NCI-H1048 (cell line): ENCODE data around the gene PRRX2.
"Not testable (repeated sequence)": the region's sequence is repeated elsewhere in the genome, so short reads cannot be mapped to it uniquely, and the experiment has no call there.

Experiments used
- DNase-seq: peaks from one replicate; lab custom pipeline; 2025; lab: John Stamatoyannopoulos, UW

Gene PRRX2

DNA sequence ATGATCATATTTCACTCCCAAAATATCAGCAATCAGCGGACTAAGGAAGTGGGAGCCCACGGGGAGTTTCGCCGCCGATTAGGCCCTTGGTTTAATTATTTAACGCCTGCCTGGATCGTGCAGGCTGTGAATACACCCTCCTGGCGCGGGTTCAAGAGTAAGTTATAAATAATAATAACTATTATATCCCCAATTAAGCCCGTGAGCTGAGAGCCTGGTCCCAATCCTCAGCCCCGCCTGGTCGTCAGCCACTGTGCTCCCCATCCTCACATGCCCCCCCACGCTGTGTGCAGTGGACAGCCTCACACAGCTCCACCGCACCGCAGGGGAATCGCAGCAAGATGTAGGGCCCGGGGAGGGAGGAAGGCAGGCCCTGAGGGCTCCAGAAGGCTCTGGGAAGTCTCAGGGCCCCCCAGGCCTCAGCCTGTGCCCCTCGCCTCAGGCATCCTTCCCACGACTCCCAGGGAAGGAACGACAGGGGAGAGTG lies 10.8 kb upstream of the PRRX2 start:
- DNase-seq: no peak

DNA sequence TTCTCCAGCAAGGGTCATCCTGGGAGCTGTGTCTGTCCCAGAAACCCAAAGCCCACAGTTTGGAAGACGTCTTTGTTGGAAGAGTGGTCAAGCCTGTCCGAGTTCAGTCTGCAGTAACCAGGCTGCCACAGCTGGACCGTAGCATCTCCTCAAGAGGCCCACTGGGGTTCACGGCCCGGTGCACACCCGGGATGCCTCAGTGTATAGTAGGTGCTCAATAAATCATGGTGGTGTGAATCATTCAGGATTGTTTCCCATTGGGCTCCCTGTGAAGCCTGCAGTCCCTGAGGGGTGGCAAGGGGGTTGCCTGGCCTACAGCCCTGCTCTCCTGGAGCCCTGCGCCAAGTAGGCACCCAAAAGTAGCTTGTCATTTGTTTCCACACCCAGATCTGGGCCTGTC lies 10.3 kb upstream of the PRRX2 start:
- DNase-seq: no peak

DNA sequence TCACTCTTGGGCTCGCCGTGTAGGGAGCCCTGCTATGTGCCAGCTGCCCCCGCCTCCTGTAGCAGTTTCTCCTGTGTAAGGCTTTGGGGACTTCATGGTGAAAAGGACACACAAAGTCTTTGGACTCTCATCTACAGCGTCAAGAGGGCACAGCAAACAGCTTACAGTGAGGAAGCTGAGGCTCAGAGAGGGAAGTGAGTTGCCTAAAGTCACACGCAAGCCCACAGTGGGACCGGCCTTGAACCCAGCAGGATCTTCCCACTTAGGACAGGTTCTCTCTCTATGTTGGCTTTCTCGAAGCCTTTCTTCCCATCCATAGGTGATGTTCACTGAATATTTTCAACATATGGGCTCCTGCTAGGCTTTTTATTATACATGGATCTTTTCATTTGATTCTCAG lies 9.8 kb upstream of the PRRX2 start:
- no peak for DNase-seq

DNA sequence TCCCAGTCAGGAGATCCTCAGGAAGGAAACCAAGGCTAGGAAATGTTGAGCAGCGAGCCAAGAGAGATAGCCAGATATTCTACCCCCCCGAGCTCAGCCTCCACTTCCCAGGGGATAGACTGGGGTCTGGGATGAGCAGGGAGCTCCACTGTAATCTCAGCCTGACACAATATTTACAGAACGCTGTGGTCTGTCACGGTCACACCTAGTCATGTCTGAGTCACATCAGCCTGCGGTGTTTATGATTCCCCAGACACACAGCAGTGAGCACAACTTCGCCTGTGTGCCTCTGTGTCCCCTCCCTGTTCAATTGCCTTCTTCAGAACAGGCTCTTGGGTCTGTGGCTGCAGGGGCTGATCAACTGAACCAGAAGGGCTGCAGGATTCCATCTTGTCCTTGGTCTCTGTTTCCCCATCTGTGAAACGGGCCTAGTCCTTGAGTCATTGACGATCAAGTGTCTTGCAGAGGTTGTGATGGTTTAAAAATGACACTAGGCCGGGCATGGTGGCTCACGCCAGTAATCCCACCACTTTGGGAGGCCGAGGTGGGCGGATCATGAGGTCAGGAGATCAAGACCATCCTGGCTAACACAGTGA lies 8.6 kb upstream of the PRRX2 start:
- DNase-seq: no peak

DNA sequence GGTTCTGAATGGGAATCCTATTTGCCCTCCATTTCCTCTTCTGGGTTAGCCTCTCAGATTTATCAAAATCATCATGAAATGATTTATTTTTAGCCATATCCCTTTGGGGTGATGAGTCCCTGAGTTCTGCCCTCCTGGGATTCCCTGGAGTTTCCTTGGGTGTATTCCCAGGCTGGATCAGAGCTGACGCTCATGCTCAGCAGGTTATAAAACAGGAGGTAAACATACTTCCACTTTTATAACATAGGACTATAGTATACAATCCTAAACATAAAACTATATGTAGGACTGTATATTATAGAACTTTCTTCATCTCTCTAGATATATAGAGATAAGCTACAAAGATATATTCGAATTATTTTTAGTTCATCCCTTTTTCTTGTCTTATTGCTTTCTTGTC lies 4.4 kb upstream of the PRRX2 start:
- no peak for DNase-seq

DNA sequence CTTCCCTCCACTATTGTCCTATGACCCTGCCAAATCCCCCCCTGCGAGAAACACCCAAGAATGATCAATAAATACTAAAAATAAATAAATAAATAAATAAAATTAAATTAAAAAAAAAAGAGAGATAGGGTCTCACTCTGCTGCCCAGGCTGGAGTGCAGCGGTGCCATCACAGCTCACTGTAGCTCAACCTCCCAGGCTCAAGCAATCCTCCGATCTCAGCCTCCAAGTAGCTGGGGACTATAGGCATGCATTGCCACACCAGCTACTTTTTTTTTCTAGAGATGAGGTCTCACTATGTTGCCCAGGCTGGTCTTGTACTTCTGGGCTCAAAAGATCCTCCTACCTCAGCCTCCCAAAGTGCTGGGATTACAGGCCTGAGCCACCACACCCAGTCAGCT lies 3.2 kb upstream of the PRRX2 start:
- DNase-seq: not testable (repeated sequence)

DNA sequence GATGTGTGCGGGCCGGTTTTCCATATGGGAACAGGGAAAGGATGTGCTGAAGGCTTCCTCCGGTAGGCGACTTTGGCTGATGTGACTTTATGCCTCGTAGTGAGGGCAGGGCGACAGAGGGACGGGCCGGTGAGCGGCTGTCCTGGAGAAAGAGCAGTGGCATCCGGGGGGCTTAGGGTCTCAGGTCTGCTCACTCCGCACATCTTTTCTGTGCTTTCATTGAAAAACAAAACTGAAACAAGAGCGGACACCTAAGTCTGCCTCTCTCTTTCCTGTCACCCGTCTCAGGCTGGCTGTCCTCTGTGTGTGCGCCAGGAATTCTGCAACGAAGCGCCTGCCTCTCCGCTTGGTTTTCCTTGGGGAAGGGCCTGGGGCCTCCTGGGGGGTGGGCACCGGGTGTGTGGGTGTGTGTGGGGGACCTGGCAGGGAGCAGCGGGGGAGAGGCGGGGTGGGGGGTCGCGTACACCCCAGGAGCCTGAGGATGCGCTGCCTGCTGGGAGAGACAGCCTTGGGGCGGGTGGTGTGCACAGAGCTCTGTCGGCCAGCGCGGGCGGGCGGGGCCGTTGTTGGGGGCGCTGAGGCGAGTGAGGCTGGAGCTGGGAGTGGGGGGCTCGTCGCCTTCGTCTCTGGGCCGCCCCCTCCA lies 580 bp upstream of the PRRX2 start:
- DNase-seq: no peak

DNA sequence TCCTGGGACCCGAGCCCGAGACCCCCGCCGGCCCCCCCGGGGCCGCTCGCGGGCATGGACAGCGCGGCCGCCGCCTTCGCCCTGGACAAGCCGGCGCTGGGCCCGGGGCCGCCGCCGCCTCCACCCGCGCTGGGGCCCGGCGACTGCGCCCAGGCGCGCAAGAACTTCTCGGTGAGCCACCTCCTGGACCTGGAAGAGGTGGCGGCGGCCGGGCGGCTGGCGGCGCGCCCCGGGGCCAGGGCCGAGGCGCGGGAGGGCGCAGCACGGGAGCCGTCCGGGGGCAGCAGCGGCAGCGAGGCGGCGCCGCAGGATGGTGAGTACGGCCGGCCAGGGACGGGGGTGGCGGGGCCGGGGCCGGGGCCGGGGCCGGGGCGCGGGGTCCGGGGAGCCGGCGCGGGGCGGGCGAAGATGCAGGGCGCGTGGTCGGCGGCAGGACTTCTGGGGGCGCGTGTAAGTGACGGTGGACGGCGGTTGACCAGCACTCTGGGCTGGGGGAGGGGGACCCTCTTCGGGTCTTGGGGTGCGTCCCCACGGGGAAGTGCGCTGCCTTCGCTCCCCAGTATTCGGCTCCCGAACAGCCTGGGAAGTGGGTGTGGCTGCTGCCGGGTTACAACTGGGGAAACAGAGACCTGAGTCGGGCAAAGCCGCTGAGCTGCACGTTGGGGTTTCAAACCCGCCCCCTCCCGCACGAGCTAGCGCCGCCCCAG lies 520 bp downstream of the PRRX2 start:
- no peak for DNase-seq

DNA sequence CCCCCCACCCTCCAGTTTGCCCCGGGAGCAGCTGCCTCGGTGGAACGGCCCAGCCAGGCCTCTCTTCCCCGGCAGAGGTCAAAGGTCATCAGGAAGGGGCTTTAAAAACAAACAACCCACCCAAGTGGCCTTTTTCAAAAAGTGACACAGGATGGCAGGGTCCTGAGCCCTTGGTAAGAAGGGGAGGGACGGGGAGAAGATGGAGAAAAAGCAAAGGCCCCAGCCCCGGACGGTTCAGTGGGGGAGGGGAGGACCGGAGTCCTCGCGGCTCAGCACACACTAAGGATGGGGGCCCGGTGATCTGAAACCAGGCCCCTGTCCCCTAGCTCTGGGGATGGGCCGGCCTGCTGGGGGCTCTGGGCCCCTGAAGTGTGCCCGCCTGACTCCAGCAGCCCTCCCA lies 1.1 kb downstream of the PRRX2 start:
- DNase-seq: no peak

DNA sequence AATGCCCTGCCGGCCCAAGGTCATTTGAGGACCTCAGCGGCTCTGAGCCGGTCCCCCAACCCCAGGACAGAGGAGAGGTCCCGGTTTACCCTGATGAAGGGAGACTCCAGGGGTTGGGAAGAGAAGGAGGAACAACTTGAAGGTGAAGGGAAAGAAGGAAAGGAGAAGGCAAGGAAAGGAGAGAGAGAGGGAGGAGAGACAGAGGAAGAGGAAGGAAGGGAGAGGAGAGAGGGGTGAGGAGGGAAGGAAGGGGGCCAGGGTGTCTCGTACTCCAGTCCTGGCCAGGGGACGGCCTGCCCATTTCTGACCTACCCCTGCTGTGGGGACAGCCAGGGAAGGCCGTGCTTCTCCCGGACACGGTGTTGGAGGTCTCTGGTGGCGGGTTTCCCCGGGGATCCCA lies 1.9 kb downstream of the PRRX2 start:
- no peak for DNase-seq

DNA sequence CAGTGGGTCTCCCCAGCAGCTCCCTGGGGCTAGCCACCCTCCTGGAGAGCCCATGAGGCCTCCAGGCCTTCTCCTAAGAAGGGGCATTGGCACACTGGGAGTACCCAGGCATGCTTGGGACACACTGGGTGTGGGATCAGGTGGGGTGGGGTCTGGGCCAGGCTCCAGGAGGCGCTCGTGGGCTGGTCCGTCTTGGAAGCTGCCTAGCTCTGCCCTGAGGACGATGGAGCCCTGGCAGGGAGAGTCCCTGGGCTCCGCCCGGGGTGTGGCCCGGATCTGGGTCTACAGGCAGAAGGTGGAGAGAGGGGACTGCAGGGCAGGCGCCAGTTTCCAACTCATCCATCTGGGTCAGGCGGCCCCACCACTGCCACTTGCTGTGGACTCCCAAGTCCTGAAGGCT lies 2.4 kb downstream of the PRRX2 start:
- no peak for DNase-seq

DNA sequence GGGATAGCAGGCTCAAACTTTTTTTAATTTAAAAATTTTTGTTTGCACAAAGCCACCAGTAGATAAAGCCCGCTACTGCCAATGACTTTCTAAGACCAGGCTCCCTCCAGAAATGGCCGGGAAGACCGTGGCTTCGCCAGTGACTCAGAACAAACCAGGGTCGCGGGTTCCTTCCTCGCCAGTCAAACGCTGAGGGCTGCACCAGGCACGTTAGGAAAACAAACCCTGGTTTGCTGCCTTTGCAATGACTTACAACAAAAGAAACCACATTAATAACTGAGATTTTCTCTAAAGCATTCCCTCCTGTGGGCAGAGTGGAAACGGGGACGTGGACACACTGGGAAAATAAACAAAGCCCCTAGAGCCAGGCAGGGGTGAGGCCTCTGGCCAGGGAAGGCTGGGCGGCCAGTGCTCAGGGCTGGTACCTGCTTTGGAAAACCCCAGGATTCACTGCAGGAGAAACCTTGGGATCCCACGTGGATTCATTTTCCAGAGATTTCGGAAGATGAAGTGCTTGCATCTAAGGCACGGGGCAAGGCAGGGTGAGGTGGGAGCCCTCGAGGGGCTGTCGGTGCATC lies 3.8 kb downstream of the PRRX2 start:
- DNase-seq: no peak

DNA sequence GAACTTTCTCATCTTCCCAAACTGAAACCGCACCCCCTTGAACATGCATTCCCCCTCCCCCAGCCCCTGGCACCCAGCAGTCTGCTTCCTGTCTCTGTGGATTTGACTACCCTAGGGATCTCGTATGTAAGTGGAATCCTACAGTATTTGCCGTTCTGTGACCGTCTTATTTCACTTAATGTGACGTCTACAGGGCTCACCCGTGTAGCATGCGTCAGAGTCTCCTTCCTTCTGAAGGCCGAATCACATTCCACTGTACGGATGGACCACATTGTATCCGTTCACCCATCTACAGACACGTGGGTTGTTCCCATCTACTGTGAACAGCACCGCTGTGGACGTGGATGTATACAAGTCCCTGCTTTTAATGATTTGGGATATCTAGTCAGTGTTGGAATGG lies 4.5 kb downstream of the PRRX2 start:
- no peak for DNase-seq

DNA sequence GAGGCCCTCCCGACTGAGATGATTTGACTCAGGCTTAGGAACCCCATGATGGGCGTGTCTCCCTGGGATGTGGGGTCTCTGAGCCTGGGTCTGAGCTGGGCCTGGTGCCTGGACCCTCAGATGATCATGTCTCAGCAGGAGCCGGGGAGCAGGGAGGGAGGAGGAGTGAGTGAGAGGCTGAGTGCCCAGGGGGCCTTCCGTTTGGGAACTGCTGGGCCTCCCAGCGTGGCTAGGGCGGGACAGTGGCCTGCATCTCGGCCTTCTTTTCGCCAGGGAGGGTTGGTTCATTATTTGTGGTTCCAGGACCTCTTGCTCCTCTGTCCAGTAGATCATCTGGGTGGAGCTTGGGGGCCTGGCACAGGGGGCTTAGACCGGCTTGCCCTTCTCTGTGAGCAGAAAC lies 5.6 kb downstream of the PRRX2 start:
- no peak for DNase-seq

DNA sequence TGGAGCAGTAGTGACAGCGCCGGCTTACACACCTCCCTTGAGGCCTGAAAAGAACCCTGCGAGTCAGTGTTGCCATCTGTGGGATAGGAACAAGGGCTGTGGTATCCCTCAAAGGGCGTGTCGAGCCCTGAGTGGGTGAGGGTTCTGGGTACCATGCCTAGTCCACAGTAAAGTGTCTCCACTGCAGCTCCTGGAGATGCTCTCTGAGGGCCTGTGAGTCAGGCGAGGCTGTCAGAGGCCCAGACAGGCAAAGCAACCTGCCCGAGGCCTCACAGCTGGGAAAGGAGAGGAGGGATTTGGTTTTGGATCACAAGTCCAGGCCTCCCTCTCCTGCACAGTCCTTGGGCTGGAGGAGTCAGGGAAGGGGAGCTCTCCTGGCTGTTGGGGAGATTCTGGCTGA lies 6.1 kb downstream of the PRRX2 start:
- DNase-seq: no peak

DNA sequence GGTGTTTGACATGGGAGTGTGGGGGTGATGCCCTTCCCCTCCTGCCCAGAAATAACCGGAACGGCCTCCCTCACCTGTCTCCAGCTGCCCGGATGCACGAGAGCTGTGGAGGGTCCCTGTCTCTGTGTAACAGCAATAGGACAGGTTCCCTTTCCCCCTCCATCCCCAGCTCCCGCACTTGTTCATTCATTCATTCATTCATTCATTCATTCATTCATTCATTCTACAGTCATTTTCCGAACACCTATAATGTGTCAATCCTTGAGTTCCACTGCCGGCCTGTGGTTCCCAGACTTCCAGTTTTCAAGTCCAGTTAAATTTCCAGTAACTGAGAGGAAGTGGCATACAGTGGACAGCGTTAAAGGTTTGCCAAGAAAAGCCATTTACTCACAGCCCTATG lies 7.3 kb downstream of the PRRX2 start:
- no peak for DNase-seq

DNA sequence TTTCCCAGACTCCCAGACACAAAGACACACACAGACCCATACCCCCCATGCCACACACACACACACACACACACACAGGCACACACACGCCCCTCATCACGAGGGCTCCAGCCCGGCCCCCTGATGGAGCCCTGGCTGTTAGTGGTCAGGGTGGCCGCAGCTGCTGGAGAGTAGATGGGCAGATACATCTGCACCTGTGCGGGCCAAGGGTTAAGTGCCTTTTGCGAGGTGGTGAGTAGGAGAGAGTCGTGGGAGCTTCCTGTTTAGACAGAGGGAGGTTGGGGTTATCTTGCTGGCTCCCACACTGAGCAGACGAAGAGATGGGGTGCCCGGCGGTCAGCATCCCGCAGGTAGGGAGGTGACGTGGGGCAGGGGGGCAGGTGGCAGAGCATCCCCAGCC lies 8.2 kb downstream of the PRRX2 start:
- no peak for DNase-seq

DNA sequence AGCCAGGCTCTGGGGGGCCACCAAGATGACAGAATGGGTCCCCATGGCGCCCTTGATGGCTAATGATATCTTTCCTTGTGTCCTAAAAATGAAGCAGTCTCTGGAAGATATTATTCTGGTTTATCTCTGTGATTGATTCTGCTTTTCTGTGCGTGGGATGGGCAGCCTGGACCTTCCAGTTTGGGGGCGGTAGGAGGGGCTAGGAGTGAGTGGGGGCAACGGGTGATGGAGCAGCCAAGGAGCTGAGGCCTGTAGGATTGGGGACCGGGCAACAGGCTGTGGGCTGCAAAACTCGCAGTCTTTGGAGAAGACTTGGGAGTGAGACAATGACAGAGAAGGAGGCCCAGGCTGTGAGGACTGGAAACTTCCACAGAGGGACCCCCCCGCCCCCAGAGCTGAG lies 8.8 kb downstream of the PRRX2 start:
- DNase-seq: no peak

DNA sequence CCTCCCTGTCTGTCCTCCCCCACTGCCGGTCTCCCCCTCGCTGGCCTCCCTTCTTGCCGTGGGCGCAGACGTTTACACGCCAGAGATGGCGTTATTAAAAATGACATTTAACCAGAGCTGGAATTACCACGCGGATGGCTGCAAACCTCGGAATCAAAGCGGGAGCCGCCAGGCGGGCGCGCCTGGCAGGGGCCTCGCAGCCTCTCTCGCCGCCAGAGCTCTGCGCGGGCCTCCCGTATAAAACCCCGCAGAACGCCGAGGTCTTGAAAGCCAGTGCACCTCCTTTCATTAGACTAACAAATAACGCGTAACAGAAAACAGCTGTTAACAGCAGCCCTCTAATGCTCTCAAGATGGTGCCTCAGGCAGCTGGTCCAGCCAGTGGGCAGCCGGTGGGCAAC lies 10.2 kb downstream of the PRRX2 start:
- DNase-seq: no peak

DNA sequence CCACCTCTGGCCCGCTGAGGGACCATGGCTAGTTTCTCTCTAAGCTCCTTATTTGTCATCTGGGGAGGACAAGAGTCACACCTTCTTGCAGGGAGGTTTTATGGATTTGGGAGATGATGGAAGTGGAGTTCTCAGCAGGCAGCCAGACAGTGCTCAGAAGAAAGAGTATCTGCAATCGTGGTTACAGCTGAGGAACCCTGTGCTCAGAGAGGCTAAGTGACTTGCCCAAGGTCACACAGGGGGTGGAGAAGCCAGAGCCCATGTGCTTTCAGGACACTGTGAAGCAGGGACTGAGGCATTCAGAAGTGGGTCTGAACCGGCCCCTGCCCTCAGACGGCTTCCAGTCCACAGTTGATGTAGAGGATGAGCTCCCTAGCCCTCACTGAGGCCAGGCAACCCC lies 10.8 kb downstream of the PRRX2 start:
- no peak for DNase-seq

DNA sequence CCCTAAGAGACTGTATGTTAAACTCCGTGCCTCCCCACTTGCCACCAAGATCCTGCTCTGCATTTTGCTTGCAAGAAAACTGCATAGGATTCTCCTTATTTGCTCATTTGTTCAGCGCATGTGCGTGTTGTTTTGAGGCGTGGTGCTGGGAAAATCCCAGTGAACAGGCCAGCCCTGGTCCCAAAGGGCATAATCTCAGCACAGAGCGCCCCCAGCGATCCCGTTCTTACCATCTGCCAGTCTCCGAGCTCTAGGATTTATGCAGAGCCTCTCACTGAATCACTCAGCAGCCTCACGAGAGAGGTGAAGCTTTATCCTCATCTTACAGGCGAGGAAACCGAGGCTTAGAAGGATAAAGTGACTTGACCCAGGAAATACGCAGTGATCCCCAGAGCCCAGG lies 11.5 kb downstream of the PRRX2 start:
- DNase-seq: no peak

DNA sequence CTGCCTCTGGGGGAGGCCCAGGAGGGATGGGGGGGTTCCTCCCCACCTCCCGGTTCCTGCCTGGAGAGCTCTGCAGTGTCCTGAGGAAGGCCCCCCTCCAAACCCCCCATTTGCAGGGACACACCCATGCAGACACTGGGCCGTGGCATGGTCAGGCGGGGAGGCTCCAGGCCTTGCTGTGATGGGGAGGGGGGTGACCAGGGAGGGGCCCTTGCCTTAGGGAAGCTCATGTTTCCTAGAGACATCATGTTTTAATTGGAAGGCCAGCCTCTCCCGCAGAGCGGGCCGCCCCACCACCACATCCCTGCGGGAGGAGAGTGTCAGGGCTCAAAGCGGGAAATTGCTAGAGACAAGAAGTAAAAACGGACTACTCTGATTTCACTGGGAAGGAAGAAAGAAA lies 12.0 kb downstream of the PRRX2 start:
- DNase-seq: no peak

DNA sequence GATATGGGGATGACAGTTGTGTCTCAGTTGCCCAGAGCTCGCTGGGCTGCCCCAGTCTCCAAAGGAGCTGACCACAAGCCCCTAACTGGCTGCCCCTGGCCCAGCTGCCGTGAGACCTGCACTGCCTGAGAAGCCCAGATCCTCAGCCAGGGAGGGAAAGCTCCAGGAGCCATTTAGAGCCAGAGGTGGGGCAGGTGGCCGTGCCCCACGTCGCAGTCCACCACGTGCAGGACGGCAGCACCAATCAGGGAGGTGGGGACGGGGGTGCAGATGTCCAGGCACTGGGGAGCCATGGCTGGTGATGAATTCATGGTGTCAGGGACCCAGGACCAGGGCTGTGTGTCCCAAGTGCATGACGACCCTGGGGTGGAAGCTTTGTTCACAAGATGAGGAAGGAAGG lies 13.4 kb downstream of the PRRX2 start:
- no peak for DNase-seq
